ENCODE data around the gene AHCYL2. TPM values are rescaled to one million over a fixed set of nuclear protein-coding genes. Genes with fewer than 3 reads are reported as not detected.

The AHCYL2 gene
- total and polyA plus RNA-seq, 7 experiments from 2014 or later: 8.6 to 22.2 (median 20.1) TPM

DNA sequence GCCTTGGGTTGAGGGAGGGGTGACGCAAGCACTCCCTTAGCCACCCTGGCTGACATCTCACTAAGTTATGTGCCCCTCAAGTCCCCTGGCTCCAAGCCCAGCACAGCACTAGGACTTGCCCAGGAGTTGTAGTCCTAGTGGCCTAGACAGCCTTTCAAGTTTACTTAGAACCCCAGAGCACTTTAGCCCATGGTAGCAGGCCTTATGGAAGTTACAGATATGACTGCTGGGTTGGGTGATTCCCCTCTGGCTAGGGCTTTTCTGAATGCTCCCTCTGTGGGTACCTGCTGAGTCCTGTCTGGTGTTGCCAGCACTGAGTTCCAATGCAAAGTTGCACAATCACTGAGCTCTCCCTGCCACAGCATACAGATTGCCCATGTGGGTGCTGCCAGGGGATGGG lies 83.2 kb downstream of the AHCYL2 start:
- intact Hi-C loops (cut with micrococcal nuclease): no loop called here
- peaks cover 4 to 52% (median 52%) of the 10 kb centered on the region in 5 donors for H3K36me3 Mint-ChIP-seq
- POLR2A ChIA-PET: no interaction called here

DNA sequence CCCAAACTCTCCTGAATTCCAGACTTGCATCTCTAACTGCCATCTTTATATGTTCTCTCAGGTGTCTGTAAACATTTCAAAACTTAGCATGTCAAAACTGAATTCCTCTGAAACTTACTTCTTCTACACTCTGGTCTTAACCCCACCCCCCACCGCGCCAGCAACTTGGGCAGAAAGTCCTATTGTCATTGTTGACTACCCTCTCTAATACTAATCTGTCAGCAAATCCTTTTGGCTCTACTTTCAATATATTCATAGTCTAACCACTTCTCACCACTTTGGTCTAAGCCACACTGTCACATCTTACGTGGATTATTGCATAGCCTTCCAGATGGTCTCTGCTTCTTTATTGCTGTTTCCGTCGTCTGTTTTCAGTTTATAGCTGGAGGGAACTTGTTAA lies 86.6 kb downstream of the AHCYL2 start:
- Mint-ChIP-seq H3K27me3 (no peaks in the 10 kb centered on the region), H3K9me3 (no peaks in the 10 kb centered on the region), H3K4me1 (peaks cover 0 to 36% (median 13%) of the 10 kb centered on the region in 7 donors), H3K4me3 (no peak overlapping the region), H3K36me3 (peaks cover 4 to 44% (median 37%) of the 10 kb centered on the region in 5 donors), H3K27ac (peak overlapping the region in 1 of 9 donors; percentile 56)
- DNase-seq: no peak
- no peaks in the 10 kb centered on the region for H3K4me1 ChIP-seq (ENCODE audit: control insufficient read depth in 2 of 2, insufficient read depth in 2 of 2, low read length in 2 of 2)
- intact Hi-C loops (cut with micrococcal nuclease): no loop called here
- H3K27ac ChIP-seq (ENCODE audit: low read depth, low read length): no peak overlapping the region
- H3K9me3 ChIP-seq (ENCODE audit: control insufficient read depth in 2 of 3, low read length in 3 of 3): no peaks in the 10 kb centered on the region
- no peaks in the 10 kb centered on the region for H3K36me3 ChIP-seq (ENCODE audit: control insufficient read depth in 2 of 3, insufficient read depth in 3 of 3, low read length in 3 of 3)
- H3K4me3 ChIP-seq (ENCODE audit: low read length): no peak overlapping the region
- no peak for ATAC-seq
- ChIA-PET POLR2A (no interaction called here), CTCF (interaction anchor here (1.5 kb wide), 1 partner anchor 14 kb away, joined by 4 read pairs; no protein-coding TSS in a partner anchor)
- no peaks in the 10 kb centered on the region for H3K27me3 ChIP-seq (ENCODE audit: control insufficient read depth in 2 of 2, insufficient read depth in 2 of 2, low read length in 2 of 2)

More for the DNA sequence above, 83.2 kb downstream of the AHCYL2 start:
- Mint-ChIP-seq H3K27ac (no peak overlapping the region), H3K4me3 (no peak overlapping the region), H3K9me3 (peaks cover 0 to 16% (median 3%) of the 10 kb centered on the region in 11 donors), H3K4me1 (peaks cover 0 to 32% (median 19%) of the 10 kb centered on the region in 7 donors), H3K27me3 (no peaks in the 10 kb centered on the region)
- Histone ChIP-seq H3K27me3 (ENCODE audit: control insufficient read depth in 2 of 2, insufficient read depth in 2 of 2, low read length in 2 of 2) (no peaks in the 10 kb centered on the region), H3K4me1 (ENCODE audit: control insufficient read depth in 2 of 2, insufficient read depth in 2 of 2, low read length in 2 of 2) (no peaks in the 10 kb centered on the region), H3K27ac (ENCODE audit: low read depth, low read length) (no peak overlapping the region), H3K9me3 (ENCODE audit: control insufficient read depth in 2 of 3, low read length in 3 of 3) (no peaks in the 10 kb centered on the region), H3K4me3 (ENCODE audit: low read length) (no peak overlapping the region), H3K36me3 (ENCODE audit: control insufficient read depth in 2 of 3, insufficient read depth in 3 of 3, low read length in 3 of 3) (no peaks in the 10 kb centered on the region)
- no peak for DNase-seq
- CTCF ChIA-PET: interaction anchor here (0.9 kb wide), 1 partner anchor 89 kb away, joined by 3 read pairs; no protein-coding TSS in a partner anchor
- ATAC-seq: no peak

DNA sequence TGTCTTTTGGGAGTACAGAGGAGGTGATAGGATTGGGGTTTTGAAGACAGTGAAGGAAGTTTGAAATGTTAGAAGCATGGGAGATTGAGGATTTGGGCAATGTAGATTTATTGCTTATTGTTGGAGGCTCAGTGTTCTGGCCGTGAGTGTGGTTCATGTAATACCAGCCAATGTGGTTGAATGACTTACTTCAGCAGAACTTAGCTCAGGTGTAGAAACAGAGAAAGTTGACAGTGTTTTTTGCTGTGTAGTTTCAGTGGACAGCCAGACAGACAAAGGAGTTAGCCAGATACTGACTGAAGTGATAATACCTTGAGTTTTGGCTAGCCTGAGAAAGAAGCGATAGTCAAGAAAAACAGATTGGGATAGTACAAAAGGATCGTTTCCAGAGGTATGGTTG lies 88.5 kb downstream of the AHCYL2 start:
- H3K9me3 Mint-ChIP-seq: no peaks in the 10 kb centered on the region
- CTCF ChIA-PET: interaction anchor here (0.6 kb wide), 1 partner anchor 699 kb away, joined by 3 read pairs; no protein-coding TSS in a partner anchor
- peaks cover 0 to 36% (median 12%) of the 10 kb centered on the region in 7 donors for H3K4me1 Mint-ChIP-seq
- H3K27ac Mint-ChIP-seq: no peak overlapping the region
- no peak for ATAC-seq
- Histone ChIP-seq H3K27me3 (ENCODE audit: control insufficient read depth in 2 of 2, insufficient read depth in 2 of 2, low read length in 2 of 2) (no peaks in the 10 kb centered on the region), H3K4me3 (ENCODE audit: low read length) (no peak overlapping the region), H3K9me3 (ENCODE audit: control insufficient read depth in 2 of 3, low read length in 3 of 3) (no peaks in the 10 kb centered on the region), H3K36me3 (ENCODE audit: control insufficient read depth in 2 of 3, insufficient read depth in 3 of 3, low read length in 3 of 3) (no peaks in the 10 kb centered on the region), H3K27ac (ENCODE audit: low read depth, low read length) (no peak overlapping the region), H3K4me1 (ENCODE audit: control insufficient read depth in 2 of 2, insufficient read depth in 2 of 2, low read length in 2 of 2) (no peaks in the 10 kb centered on the region)
- no peaks in the 10 kb centered on the region for H3K27me3 Mint-ChIP-seq
- intact Hi-C loops (cut with micrococcal nuclease): no loop called here
- no peak overlapping the region for H3K4me3 Mint-ChIP-seq
- POLR2A ChIA-PET: no interaction called here
- no peak for DNase-seq
- H3K36me3 Mint-ChIP-seq: peaks cover 4 to 44% (median 32%) of the 10 kb centered on the region in 5 donors

DNA sequence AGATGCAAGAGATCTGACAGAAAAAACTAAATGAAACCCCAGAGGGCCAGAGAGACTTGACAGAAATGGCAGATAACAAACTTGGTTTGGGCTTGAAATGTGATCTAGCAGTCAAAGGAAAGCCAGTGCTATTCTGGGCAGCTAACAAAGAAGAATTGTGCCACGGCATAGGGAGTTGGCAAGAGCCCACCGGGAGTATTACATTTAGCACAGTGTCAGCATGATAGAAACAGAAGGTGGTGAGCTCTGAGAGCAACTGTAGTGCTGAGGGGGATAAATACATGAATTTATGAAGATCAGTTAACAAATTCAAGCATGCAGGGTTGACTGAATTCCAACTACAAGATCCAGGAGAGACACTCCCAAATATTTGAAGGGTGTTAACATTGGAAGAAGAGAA lies 91.1 kb downstream of the AHCYL2 start:
- intact Hi-C loops (cut with micrococcal nuclease): no loop called here
- no peak overlapping the region for H3K4me3 Mint-ChIP-seq
- H3K27ac Mint-ChIP-seq: no peak overlapping the region
- POLR2A ChIA-PET: no interaction called here
- H3K4me1 ChIP-seq (ENCODE audit: control insufficient read depth in 2 of 2, insufficient read depth in 2 of 2, low read length in 2 of 2): no peaks in the 10 kb centered on the region
- ATAC-seq (no peak), DNase-seq (no peak)
- H3K9me3 ChIP-seq (ENCODE audit: control insufficient read depth in 2 of 3, low read length in 3 of 3): no peaks in the 10 kb centered on the region
- H3K36me3 Mint-ChIP-seq: peaks cover 2 to 35% (median 25%) of the 10 kb centered on the region in 5 donors
- no peaks in the 10 kb centered on the region for H3K27me3 ChIP-seq (ENCODE audit: control insufficient read depth in 2 of 2, insufficient read depth in 2 of 2, low read length in 2 of 2)
- peaks cover 0 to 26% (median 8%) of the 10 kb centered on the region in 7 donors for H3K4me1 Mint-ChIP-seq
- CTCF ChIA-PET: interaction anchor here (0.6 kb wide), 1 partner anchor 45 kb away, joined by 3 read pairs; no protein-coding TSS in a partner anchor
- H3K27ac ChIP-seq (ENCODE audit: low read depth, low read length): no peak overlapping the region
- H3K36me3 ChIP-seq (ENCODE audit: control insufficient read depth in 2 of 3, insufficient read depth in 3 of 3, low read length in 3 of 3): no peaks in the 10 kb centered on the region
- H3K9me3 Mint-ChIP-seq: no peaks in the 10 kb centered on the region
- H3K27me3 Mint-ChIP-seq: no peaks in the 10 kb centered on the region
- no peak overlapping the region for H3K4me3 ChIP-seq (ENCODE audit: low read length)

DNA sequence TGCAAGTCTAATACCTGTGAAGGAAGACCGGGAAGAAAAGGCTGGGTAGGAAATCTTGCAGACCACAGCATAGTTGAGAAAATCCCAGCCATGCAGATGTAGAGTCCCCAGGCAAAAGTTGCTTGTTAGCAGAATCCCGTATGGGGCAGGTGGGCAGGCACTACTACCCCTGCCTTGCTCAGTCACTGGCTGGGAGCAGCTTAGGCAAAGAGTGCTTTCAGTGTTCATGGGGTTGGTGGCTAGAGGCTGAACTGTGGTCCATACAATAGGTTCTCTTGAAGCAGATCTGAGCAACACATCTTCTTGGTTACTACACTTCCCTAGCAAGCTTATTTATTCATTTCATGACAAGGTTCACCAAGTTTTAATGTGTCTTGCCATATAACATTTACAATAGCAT lies 92.6 kb downstream of the AHCYL2 start:
- DNase-seq (no peak), ATAC-seq (no peak)
- Mint-ChIP-seq H3K27me3 (no peaks in the 10 kb centered on the region), H3K9me3 (peaks cover 0 to 8% (median 0%) of the 10 kb centered on the region in 11 donors), H3K4me3 (no peak overlapping the region), H3K27ac (peak overlapping the region in 1 of 9 donors; percentile 23), H3K4me1 (peaks cover 0 to 19% (median 6%) of the 10 kb centered on the region in 7 donors), H3K36me3 (peaks cover 2 to 33% (median 26%) of the 10 kb centered on the region in 5 donors)
- H3K27me3 ChIP-seq (ENCODE audit: control insufficient read depth in 2 of 2, insufficient read depth in 2 of 2, low read length in 2 of 2): no peaks in the 10 kb centered on the region
- POLR2A ChIA-PET: no interaction called here
- CTCF ChIA-PET: interaction anchor here (0.6 to 1.0 kb wide), 2 partner anchors 46 to 100 kb away, joined by 3 to 4 read pairs; no protein-coding TSS in a partner anchor
- H3K4me3 ChIP-seq (ENCODE audit: low read length): no peak overlapping the region
- intact Hi-C loops (cut with micrococcal nuclease): no loop called here
- H3K27ac ChIP-seq (ENCODE audit: low read depth, low read length): no peak overlapping the region
- no peaks in the 10 kb centered on the region for H3K4me1 ChIP-seq (ENCODE audit: control insufficient read depth in 2 of 2, insufficient read depth in 2 of 2, low read length in 2 of 2)
- H3K36me3 ChIP-seq (ENCODE audit: control insufficient read depth in 2 of 3, insufficient read depth in 3 of 3, low read length in 3 of 3): no peaks in the 10 kb centered on the region
- no peaks in the 10 kb centered on the region for H3K9me3 ChIP-seq (ENCODE audit: control insufficient read depth in 2 of 3, low read length in 3 of 3)

DNA sequence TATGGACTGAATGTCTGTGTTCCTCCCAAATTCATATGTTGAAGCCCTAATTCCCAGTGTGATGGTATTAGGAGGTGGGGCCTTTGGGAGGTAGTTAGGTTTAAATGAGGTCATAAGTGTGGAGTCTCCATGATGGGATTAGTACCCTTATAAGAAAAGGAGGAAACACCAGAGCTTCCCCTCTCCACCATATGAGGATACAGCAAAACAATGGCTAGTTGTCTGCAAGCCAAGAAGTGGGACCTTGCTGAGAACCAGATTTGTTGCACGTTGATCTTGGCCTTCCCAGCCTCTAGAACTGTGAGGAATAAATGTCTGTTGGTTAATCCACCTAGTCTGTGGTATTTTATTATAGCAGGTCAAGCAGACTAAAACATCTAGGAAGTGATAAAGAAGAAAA lies 102.2 kb downstream of the AHCYL2 start:
- H3K36me3 ChIP-seq (ENCODE audit: control insufficient read depth in 2 of 3, insufficient read depth in 3 of 3, low read length in 3 of 3): no peaks in the 10 kb centered on the region
- no peak overlapping the region for H3K27ac ChIP-seq (ENCODE audit: low read depth, low read length)
- peaks cover 0 to 3% (median 0%) of the 10 kb centered on the region in 3 experiments for H3K9me3 ChIP-seq (ENCODE audit: control insufficient read depth in 2 of 3, low read length in 3 of 3)
- DNase-seq (no peak), ATAC-seq (no peak)
- Mint-ChIP-seq H3K36me3 (peaks cover 13 to 48% (median 30%) of the 10 kb centered on the region in 5 donors), H3K4me3 (no peak overlapping the region), H3K27ac (peak overlapping the region in 1 of 9 donors; percentile 59), H3K9me3 (peaks cover 0 to 30% (median 15%) of the 10 kb centered on the region in 11 donors), H3K27me3 (no peaks in the 10 kb centered on the region), H3K4me1 (peaks cover 0 to 1% (median 0%) of the 10 kb centered on the region in 7 donors)
- intact Hi-C loops (cut with micrococcal nuclease): no loop called here
- no peaks in the 10 kb centered on the region for H3K27me3 ChIP-seq (ENCODE audit: control insufficient read depth in 2 of 2, insufficient read depth in 2 of 2, low read length in 2 of 2)
- ChIA-PET CTCF (interaction anchor here (0.6 kb wide), 1 partner anchor 67 kb away, joined by 4 read pairs; no protein-coding TSS in a partner anchor), POLR2A (no interaction called here)
- H3K4me3 ChIP-seq (ENCODE audit: low read length): no peak overlapping the region
- no peaks in the 10 kb centered on the region for H3K4me1 ChIP-seq (ENCODE audit: control insufficient read depth in 2 of 2, insufficient read depth in 2 of 2, low read length in 2 of 2)

Measured in naive thymus-derived CD4-positive, alpha-beta T cell (primary cell).